ENCODE measurements around the gene CSRNP3. TPM values are rescaled to one million over a fixed set of nuclear protein-coding genes. Genes with fewer than 3 reads are reported as not detected.
A peak's percentile ranks its signal among the peaks of the same experiment; 100 is the strongest.
"Not testable (repeated sequence)": the region's sequence is repeated elsewhere in the genome, so short reads cannot be mapped to it uniquely, and the experiment has no call there.

CSRNP3 gene
- total RNA-seq, 1 donor from 2014 or later: 7.1 TPM

DNA sequence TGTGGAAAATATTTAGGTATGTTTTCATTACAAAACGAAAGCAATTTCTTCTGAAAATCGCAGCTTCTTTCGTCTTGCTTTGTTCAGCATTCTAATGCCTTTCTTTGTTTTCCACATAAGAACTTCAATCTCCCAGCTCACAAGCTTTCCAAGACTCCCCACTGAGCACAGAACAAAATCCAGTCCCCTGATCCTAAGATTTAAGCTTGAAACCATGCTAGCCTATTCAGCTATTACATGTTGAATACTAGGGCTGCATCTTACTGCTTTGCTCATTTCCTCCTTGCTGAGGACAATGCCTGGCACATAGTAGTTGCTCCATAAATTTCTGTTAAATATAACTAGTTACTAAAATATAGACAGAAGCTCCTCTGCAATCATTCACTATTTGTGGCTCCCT is 163.9 kb downstream of the CSRNP3 start:
- DNase-seq (ENCODE audit: low spot score): no peak

DNA sequence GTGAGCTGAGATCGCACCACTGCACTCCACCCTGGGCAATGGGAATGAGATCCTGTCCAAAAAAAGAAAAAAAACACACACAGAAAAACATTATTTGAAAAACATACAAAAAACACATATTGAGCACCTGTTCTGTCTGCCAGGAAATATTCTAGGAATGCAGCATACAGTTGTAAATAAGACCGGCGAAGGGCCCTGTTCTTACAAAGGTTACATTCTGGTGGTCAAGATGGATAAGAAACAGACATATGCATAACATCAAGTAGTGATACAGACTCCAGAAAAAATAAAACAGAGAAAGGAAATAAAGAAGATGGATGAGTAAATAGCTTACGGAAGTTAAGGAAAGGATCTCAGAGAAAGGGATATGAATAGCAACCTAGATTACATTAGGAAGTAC is 164.8 kb downstream of the CSRNP3 start:
- DNase-seq (ENCODE audit: low spot score): no peak

DNA sequence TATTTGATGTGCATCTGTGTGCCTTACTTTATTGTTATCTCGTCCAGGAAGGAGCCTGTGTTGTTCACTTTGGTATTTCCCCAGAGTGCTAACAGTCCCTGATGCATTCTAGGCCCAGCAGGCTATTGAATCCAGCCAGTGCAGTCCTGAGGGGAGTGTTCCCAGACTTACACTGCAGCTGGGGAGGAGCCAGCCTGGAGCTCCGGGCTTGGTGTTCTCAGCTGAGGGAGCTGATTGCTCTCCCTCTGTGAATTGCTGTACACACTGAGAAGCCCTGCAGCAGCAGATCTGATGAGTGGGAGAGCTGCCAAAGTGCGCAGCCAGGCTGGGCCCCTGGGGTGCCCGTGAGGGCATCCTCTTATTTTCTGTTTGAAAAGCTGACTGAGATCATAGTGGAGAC is 165.4 kb downstream of the CSRNP3 start:
- peak; percentile 29 for DNase-seq (ENCODE audit: low spot score)

DNA sequence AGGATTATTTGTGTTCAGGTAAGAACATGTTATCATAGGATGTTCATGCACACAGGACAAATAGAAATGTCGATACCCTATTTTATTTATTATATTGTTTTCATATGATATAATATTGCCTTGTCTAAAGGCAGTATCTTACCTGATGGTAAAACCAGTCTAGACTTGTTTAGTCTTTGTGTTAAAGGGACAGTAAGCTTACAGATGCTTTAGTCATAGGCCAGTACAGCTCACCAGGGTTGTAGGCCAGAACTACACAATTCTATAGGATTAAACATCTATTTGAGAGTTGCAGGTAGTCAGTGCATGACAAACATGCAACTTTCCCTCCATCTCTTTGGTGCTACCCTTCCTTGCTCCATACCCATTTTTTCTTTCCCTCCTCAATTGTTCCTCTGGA is 166.0 kb downstream of the CSRNP3 start:
- DNase-seq (ENCODE audit: low spot score): no peak

DNA sequence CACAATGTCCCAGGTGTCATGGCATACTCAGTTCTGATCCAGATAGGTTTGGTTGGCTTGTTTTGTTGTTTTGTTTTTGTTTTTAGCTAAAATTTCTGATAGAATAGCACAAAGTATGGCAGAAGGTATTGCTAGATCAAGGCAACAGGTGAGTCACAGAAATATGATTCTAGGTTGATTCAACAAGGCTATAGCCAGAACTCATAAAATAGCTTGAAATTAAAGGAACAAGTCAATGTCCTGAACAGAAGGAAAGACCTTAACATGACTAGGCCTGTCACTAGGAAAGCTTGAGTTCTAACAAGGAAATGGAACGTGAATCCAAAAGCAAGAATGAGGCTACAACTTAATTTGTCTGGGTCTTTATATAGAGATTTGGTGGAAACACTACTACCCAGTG is 167.5 kb downstream of the CSRNP3 start:
- no peak for DNase-seq (ENCODE audit: low spot score)

DNA sequence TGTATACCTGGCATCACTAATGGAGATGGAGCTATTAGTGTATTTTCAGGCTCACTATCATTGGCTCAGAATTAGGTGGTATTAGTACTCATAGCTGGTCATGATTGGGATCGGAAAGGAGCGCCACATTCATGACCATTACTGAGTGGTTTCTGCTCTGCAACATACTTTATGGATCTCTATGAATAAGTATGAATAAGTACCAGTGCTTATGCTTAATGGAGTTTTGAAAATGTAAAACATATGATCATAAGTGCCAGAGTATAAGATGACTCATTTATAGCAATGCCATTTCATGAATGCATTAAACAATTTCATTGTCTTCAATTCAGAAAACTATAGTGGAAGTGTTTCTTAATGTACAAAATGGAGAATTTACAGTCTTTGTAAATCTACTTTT is 167.9 kb downstream of the CSRNP3 start:
- DNase-seq (ENCODE audit: low spot score): no peak

DNA sequence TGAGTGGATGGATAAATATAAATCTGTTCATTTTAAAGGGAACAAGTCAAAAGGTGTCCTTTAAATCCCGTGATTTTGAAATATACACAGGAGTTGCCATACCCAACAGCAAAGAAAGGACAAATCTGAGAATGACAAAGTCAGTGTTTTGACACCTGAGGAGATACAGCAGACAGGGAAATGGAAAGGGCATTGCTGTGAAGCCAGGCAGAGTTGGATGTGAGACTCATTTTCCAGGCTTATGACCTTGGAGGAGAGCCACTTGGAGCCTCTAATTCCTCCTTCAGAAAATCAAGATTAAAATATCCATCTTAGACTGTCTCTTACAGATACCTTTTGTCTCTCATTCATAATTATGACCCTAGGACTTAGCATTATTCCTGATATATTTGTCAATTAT is 170.0 kb downstream of the CSRNP3 start:
- no peak for DNase-seq (ENCODE audit: low spot score)

DNA sequence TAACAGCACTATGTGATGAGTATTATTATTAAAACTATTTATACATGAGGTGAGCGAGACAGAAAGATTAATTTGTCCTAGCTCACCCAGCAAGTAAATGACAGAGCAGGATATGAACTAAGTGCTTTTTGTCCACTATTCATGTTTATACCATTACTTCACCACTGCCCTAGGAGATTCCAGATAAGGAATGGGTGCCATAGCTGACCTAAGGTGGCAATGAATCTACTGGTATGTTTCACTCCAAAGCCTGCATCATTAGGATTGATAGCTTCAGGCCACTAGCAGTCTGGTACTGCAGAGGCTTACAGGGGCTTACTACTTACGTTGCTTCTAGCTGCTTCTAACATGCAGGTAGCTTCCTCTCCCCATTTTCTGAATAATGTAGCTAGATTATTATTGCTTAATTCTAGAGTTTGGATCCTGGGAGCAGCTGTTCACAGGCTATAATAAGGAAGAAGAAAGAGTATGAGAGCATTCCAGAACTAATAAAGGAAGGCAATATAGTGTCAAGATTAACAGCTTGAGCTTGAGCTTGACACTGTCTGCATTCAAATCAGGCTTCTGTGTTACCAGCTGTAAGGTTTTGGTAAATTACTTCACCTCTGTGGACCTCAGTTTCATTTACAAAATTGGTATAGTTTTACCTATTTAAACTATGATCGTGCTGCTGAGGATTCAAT is 170.9 kb downstream of the CSRNP3 start:
- DNase-seq (ENCODE audit: low spot score): no peak

DNA sequence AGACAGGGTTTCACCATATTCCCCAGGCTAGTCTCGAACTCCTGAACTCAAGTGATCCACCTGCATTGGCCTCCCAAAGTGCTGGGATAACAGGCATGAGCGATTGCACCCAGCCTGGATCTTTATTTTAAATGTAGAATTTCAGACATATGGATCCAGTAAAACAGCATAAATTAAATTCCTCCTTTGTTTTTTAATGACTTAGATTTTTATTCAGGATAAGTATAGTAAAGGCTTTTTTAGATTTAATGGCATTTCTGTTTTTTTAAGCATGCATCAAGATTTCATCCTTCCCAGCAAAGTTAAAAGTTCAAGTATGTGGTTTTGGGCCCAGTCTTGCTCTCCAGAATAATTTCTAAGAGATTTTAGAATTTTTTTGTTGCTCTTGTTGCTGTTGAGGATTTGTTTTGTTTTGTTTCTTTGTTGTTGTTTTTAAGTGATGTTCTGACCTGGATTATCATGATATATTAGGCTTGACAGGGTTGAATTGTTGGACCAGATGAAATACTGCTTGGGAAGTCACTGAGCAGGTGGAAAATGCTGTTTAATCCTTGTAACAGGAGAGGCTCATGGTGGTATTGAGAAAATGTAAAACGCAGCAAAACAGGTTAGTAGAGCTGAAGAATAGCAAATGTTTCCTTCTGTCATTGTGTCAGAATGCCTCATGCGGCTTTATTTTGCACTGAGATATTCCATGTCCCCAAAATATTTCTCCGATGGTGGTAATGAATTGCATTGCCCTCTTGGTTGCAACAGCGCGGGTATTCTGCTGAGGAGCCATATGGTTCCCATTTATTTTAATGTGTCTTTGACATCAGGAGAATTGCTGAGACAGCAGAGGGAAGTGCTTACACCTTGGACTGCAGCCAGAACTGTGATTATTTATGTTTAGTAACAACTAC is 176.7 kb downstream of the CSRNP3 start:
- no peak for DNase-seq (ENCODE audit: low spot score)

DNA sequence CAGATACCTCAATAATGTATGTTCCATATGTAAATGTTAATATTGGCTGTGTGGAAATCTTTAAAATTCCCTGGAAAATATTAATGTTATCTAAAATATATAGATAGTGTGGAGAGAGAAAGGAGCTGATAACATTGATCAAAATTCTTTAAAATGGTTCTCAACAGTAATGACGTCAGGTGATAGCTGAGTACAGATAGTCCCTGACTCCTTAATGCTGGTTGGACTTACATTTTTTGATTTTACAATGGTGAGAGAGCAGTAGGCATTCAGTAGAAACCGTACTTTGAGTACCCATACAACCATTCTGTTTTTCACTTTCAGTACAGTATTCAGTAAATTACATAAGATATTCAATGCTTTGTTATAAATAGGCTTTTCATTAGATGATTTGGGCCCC is 177.9 kb downstream of the CSRNP3 start:
- DNase-seq (ENCODE audit: low spot score): no peak

DNA sequence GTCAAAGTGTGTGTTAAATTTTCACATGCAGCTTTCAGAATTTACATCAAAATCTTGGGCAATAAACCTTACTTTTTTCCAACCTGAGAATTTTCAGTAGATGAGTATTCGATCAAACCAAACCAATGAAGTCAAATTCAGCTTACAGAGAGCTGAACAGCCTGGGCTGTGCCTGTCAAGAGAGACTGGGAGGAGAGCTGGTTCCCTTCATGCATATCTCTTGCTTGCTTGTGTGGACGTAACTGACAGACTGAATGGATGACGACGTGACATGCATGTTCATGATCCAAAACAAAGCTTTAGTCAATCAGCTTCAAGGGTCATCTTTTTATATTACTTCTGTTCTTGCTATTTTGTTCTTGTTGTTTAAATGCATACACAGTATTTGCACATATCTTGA is 179.3 kb downstream of the CSRNP3 start:
- no peak for DNase-seq (ENCODE audit: low spot score)

DNA sequence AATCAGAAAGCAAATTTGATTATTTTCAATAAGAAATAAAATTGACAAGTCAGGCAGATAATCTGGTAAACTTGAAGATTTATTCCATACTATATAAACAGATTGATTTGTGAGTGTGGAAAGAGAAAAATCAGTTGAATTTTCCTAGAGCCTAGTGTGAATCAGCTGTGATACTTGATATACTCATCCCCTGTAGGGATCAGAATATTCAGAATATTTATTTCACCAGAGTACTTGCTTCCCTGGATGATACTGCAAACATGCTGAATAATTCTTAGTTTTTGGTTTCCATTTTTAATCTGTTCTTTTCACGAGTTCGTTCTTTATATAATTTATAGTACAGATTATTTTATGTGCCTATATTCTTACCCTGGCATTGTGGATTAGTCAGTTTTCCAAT is 181.7 kb downstream of the CSRNP3 start:
- DNase-seq (ENCODE audit: low spot score): no peak

DNA sequence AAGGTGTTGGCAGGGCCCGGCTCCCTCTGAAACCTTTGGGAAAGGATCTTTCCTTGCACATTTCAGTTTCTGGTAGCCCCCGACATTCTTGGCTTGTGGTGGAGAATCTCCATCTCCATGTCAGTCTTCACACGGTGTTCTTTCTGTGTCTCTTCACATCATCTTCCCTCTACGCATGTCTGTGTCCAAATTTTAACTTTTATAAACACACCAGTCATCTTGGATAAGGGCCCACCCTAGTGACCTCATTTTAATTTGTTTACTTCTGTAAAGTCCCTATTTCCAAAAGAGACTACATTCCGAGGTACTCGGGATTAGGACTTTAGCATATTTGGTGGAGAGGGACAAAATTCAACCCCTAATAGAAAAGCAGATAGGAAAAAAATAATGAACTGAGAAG is 186.2 kb downstream of the CSRNP3 start:
- DNase-seq (ENCODE audit: low spot score): no peak

DNA sequence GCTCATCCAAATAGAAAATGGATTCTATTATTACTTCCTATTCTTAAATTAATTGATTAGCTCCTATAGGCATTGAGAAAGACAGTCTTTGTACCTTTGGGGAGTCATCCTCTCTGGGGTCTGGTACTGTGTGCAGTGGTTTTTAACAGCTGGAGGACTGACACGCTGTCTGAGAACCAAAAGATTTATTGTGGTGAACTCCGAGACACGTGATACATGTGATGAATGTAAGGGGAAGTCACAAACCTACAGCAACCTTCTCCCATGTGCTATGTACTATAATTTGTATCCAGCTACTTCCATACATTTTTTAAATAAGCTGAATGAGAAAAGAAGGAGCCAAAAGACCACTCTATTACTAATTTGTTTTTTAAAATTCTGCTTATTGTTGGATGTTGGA is 190.9 kb downstream of the CSRNP3 start:
- DNase-seq (ENCODE audit: low spot score): no peak

DNA sequence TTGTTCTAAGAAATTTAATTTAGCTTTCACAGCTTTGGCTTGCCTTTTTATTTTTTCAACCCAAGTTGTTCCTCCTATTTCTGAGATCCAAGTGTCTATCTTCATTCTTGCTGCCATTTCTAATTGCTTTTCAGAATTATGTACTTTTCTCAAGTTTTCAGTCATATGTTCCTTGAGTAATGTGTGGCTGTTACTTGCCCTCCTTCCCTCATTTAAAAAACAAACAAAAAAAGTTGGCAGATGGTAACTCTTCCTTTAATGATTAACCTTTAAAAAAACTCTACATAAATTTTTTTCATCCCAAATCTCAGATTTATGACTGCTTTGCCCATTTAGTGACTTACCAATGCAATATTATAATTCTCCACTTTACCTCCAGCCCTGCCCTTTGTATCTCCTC is 193.2 kb downstream of the CSRNP3 start:
- no peak for DNase-seq (ENCODE audit: low spot score)

DNA sequence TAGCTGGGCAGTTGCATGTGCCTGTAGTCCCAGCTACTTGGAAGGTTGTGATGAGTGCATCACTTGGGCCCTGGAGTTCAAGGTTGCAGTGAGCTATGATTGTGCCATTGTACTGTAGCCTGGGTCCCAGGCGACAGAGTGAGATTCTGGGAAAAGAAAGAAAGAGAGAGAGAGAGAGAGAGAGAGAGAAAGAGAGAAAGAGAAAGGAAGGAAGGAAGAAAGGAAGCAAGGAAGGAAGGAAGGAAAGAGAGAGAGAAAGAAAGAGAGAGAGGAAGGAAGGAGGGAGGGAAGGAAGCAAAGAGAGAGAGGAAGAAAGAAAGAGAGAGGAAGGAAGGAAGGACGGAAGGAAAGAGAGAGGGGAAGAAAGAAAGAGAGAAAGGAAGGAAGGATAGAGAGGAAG is 196.1 kb downstream of the CSRNP3 start:
- DNase-seq (ENCODE audit: low spot score): no peak

DNA sequence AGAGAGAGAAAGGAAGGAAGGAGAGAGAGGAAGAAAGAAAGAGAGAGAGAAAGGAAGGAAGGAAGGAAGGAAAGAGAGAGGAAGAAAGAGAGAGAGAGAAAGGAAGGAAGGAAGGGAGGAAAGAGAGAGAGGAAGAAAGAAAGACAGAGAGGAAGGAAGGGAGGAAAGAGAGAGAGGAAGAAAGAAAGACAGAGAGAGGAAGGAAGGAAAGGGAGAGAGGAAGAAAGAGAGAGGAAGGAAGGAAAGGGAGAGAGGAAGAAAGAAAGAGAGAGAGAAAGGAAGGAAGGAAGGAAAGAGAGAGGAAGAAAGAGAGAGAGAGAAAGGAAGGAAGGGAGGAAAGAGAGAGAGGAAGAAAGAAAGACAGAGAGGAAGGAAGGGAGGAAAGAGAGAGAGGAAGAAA is 196.6 kb downstream of the CSRNP3 start:
- DNase-seq (ENCODE audit: low spot score): not testable (repeated sequence)

DNA sequence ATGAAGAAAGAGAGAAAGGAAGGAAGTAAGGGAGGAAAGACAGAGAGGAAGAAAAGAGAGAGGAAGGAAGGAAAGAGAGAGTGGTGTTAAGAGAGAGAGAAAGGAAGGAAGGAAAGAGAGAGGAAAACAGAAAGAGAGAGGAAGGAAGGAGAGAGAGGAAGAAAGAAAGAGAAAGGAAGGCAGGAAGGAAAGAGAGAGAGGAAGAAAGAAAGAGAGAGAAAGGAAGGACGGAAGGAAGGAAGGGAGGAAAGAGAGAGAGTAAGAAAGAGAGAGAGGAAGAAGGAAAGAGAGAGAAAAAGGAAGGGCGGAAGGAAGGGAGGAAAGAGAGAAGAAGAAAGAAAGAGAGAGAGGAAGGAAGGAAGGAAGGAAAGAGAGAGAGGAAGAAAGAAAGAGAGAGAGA is 197.1 kb downstream of the CSRNP3 start:
- DNase-seq (ENCODE audit: low spot score): no peak

DNA sequence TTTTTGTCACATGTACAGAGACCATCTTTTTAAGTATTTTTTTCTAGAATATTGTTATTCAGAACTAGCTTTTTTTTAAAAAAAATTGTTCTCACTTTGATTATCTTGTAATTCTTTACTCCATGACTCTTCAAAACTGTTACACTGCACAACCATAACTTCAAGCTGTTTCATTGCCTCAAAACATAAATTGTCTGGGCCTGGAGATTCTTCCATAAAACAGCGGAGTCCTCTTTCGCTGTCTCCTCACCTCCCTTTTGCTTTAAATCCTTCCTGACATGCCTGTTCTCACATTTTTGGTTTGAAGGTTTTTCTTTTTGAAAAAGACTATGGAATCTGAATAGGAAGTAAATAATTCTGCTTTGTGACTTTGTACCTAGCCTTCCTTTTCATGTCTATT is 197.9 kb downstream of the CSRNP3 start:
- no peak for DNase-seq (ENCODE audit: low spot score)

DNA sequence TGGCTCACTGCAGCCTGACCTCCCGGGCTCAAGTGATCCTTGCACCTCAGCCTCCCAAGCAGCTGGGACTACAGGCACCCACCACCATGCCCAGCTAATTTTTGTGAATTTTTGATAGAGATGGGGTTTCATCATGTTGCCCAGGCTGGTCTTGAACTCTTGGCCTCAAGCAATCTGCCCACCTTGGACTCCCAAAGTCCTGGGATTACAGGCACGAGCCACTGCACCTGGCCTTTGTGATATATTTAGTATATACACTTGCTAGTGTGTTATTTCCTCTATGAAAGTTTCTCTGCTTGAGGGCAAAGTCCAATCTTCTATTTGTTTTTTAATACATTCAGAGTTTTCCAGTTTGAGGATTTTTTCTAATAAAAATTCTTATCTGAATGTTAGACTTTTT is 205.3 kb downstream of the CSRNP3 start:
- peak; percentile 11 for DNase-seq (ENCODE audit: low spot score)

DNA sequence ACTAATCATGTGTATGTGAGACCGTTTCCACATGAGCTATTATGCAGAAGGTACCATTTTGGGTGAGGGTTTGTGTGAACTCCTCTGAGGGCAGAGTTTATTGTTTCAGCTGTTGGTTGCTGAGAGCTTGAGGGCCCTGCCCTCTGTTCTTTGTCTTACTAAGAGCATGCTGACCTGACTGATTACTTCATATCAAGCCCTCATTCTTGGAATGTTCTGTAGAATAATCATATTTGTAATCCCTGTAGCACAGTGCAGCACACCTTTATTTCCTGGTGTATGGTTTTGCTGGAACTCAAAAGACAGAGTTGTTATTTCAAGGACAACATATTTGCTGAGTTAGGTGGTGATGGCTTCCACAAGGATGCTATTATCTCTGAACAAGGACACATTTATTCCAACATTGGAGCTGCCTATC is 206.1 kb downstream of the CSRNP3 start:
- DNase-seq (ENCODE audit: low spot score): no peak

DNA sequence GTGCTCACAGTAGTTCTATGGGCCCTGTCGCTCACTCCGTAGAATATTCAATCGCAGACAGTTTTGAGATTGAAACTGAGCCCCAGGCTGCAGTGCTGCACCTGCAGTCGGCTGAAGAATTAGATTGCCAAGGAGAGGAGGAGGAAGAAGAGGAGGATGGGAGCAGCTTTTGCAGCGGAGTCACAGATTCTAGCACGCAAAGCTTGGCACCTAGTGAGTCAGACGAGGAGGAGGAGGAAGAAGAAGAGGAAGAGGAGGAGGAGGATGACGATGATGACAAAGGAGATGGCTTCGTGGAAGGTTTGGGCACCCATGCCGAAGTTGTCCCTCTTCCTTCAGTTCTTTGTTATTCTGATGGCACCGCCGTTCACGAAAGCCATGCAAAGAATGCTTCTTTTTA is 209.4 kb downstream of the CSRNP3 start:
- DNase-seq (ENCODE audit: low spot score): no peak

DNA sequence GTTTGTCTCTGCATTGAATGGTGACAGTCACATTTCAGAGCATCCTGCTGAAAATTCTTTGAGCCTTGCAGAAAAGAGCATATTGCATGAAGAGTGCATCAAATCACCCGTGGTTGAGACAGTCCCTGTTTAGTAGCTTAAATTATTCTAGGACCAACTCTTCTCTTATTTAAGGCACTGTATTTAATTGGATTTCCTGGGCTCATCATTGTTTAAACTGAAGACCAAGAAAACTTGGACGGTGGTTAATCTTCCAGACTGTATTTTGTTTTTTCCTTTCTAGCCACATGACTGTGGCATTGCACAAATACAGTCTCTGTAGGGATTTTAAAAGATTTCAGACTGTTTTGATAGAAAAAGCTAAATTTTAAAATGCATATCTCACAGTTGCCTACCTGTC is 210.1 kb downstream of the CSRNP3 start:
- no peak for DNase-seq (ENCODE audit: low spot score)

All from mucosa of gallbladder (tissue), 1 donor.